Aorta (tissue), 5 donors: ENCODE measurements around the gene SOST. TPM values are rescaled to one million over a fixed set of nuclear protein-coding genes. Genes with fewer than 3 reads are reported as not detected.

Source experiments
- ATAC-seq: fragments of 200-7000 bp; cut with Tn5 transposase; one replicate; pipeline ENCODE4 v1.9.1; 2022; ENCODE audit warnings: moderate library complexity; ENCODE audit not compliant: low FRiP score
- DNase-seq, 2 donors: peaks; one replicate each; pipeline ENCODE4 v3.0.0-alpha.2; 2020
- H3K27ac ChIP-seq, 2 donors: one replicate each; pipeline ENCODE4 v1.5.1; 2013; ENCODE audit warnings: low read length in 2 of 2, mild to moderate bottlenecking in 2 of 2, moderate library complexity in 2 of 2, control low read depth in 1 of 2, inconsistent platforms in 1 of 2, low read depth in 1 of 2
- H3K27me3 ChIP-seq, 2 donors: one replicate each; pipeline ENCODE4 v1.6.1; 2013; ENCODE audit warnings: control low read depth in 1 of 2, low read length in 1 of 2, mild to moderate bottlenecking in 1 of 2, moderate library complexity in 1 of 2; ENCODE audit not compliant: insufficient read depth in 2 of 2, control insufficient read depth in 1 of 2
- H3K36me3 ChIP-seq, 2 donors: one replicate each; pipeline ENCODE4 v1.6.1; 2013; ENCODE audit warnings: control low read depth in 1 of 2, low read length in 1 of 2, mild to moderate bottlenecking in 1 of 2; ENCODE audit not compliant: insufficient read depth in 2 of 2, control insufficient read depth in 1 of 2
- H3K4me1 ChIP-seq, 2 donors: one replicate each; pipeline ENCODE4 v1.6.1; 2013; ENCODE audit warnings: low read length in 2 of 2, control low read depth in 1 of 2, mild to moderate bottlenecking in 1 of 2, moderate library complexity in 1 of 2; ENCODE audit not compliant: insufficient read depth in 2 of 2, control insufficient read depth in 1 of 2
- H3K4me3 ChIP-seq, 2 donors: one replicate each; pipeline ENCODE4 v1.5.1; 2013; ENCODE audit warnings: low read length in 2 of 2, control low read depth in 1 of 2, mild to moderate bottlenecking in 1 of 2
- H3K9me3 ChIP-seq: one replicate; pipeline ENCODE4 v1.6.1; 2013; ENCODE audit warnings: mild to moderate bottlenecking, low read length; ENCODE audit not compliant: control insufficient read depth
- WGBS, 2 donors: extraction: QIAGEN DNeasy Blood & Tissue Kit; methylation state at CpG; one replicate each; pipeline ENCODE4 v1.1.7; 2013; 5-methylcytosine and 5-hydroxymethylcytosine counted together
- intact Hi-C, 2 donors: fragments of 100-400 bp; cut with DNase I; formaldehyde crosslinking; loops; one replicate each; pipeline versions ENCODE4 v1.14.2 to v1.15.0; 2022
- polyA plus RNA-seq, 2 donors: library from polyadenylated mRNA; stranded (reverse); fragments of 200-250 nt; gene quantifications; one replicate each; pipeline ENCODE4 v1.2.3, GENCODE V29; 2013
- total RNA-seq, 2 donors: library from RNA; stranded (reverse); fragmentation: NEBNext Ultra II Directional; extraction: Animal tissue kit (Norgen Biotek cat#: 25700); gene quantifications; one replicate each; pipeline ENCODE4 v1.2.1, GENCODE V29; 2021
- donor health status: healthy with polysubstance abuse.
- donor health status: Bipolar disorder and iron deficiency.
- donor health status: DM: no; HTN: no; CAD: no.
- donor health status: DM: no; HTN: no; CAD: no.
- donor health status: DM: yes; HTN: yes; CAD: no.

Gene SOST
- total and polyA plus RNA-seq, 4 donors = 4.8 to 34.3 (median 19.9) TPM

GRCh38 chr17:43722269-43722619, 36.3 kb downstream of the SOST start:
- Histone ChIP-seq H3K27me3 (no peaks in the 10 kb centered on the region), H3K4me1 (peaks cover 0 to 3% of the 10 kb centered on the region in 2 donors), H3K36me3 (no peaks in the 10 kb centered on the region), H3K27ac (peak overlapping the region in 1 of 2 donors; percentile 1), H3K4me3 (no peak overlapping the region), H3K9me3 (no peaks in the 10 kb centered on the region)
- intact Hi-C loops = no loop called here
- no peak for ATAC-seq
- 98% methylated on average over 3 of the region's 3 CpGs for WGBS, 2 donors
- no peak for DNase-seq

DNA sequence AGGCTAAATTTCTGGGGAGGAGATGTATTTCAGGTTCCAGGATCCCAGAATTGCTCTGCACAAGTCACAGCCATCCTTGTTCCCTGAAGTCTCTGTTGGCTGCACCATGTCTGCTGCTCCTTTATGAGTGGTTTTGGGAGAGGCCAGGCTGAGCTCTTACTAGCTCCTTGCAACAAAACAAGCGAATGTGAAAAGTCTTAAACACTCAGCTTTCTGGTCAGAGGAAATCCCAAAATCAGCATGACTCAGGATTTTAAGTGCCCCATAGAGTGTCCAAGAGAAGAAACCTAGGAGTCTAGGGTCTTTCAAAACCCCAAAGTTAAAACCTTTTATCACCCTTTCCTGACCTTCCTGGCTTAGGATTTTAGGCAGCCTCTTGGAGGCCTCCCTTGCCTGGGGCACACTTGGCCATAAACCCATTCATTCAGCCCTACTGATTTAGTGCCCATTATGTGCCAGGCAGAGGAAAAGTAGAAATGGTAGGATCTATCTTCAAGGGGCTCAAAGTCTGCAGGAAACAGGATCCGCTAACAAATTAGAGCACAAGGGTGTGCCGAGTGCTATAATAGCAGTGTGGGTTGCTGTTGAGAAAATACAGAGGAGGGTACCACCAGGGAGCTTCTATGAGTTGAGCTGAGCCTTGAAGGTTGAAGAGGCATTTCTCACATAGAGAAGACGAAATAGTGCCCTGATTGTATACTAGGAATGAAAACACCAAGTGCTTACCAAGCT, 36.9 kb downstream of the SOST start:
- H3K36me3 ChIP-seq = no peaks in the 10 kb centered on the region
- no peaks in the 10 kb centered on the region for H3K9me3 ChIP-seq
- 83 to 86% methylated on average over 4 of the region's 4 CpGs for WGBS, 2 donors
- no peak for ATAC-seq
- H3K27ac ChIP-seq = peak overlapping the region in 1 of 2 donors; percentile 7
- no peaks in the 10 kb centered on the region for H3K27me3 ChIP-seq
- DNase-seq = no peak
- H3K4me3 ChIP-seq = no peak overlapping the region
- intact Hi-C loops = no loop called here
- H3K4me1 ChIP-seq = peaks cover 0 to 3% of the 10 kb centered on the region in 2 donors

- intact Hi-C loops = no loop called here
- peaks cover 0 to 3% of the 10 kb centered on the region in 2 donors for H3K4me1 ChIP-seq
- DNase-seq (peak; percentile 92 to 94), ATAC-seq (peak; percentile 93)
- WGBS, 2 donors = 1 to 3% methylated on average over 59 to 64 of the region's 64 CpGs
- no peaks in the 10 kb centered on the region for H3K27me3 ChIP-seq
- peak overlapping the region in 1 of 2 donors; percentile 3 for H3K4me3 ChIP-seq
- H3K36me3 ChIP-seq = no peaks in the 10 kb centered on the region
- H3K27ac ChIP-seq = peak overlapping the region; percentile 33 to 95
- no peaks in the 10 kb centered on the region for H3K9me3 ChIP-seq
Observed at GRCh38 chr17:43720311-43721060, 38.1 kb downstream of the SOST start.

GRCh38 chr17:43719578-43719977, 39.0 kb downstream of the SOST start:
- ATAC-seq (no peak), DNase-seq (no peak)
- Histone ChIP-seq H3K27ac (no peak overlapping the region), H3K27me3 (no peaks in the 10 kb centered on the region), H3K9me3 (no peaks in the 10 kb centered on the region), H3K36me3 (no peaks in the 10 kb centered on the region), H3K4me3 (no peak overlapping the region), H3K4me1 (peaks cover 0 to 3% of the 10 kb centered on the region in 2 donors)
- intact Hi-C loops = no loop called here
- 47 to 53% methylated on average over 3 of the region's 3 CpGs for WGBS, 2 donors

GRCh38 chr17:43718544-43718943, 40.0 kb downstream of the SOST start:
- Histone ChIP-seq H3K27me3 (no peaks in the 10 kb centered on the region), H3K4me3 (no peak overlapping the region), H3K9me3 (no peaks in the 10 kb centered on the region), H3K36me3 (no peaks in the 10 kb centered on the region), H3K4me1 (no peaks in the 10 kb centered on the region), H3K27ac (no peak overlapping the region)
- ATAC-seq = no peak
- 91 to 93% methylated on average over 5 of the region's 5 CpGs for WGBS, 2 donors
- DNase-seq = no peak
- intact Hi-C loops = no loop called here

DNA sequence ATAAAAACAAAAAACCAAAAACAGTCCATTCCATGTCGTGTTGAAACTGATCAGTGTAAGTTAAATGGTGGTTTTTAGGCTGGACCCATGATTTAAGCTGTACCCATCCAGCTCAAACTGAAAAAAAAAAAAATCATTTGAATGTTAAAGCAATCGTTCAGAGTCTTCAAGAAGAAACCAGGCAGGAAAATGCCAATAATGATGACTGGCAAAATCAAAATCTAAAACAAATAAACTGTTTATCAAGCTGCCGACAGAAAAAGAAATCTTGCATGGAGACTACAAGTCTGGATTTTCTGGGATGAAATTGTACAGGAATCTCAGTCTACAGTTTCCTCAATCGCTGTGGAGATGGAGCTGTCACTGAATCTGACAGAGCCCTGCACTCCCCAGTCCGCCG, 40.7 kb downstream of the SOST start:
- intact Hi-C loops = no loop called here
- no peak overlapping the region for H3K4me3 ChIP-seq
- DNase-seq = no peak
- no peak for ATAC-seq
- no peaks in the 10 kb centered on the region for H3K36me3 ChIP-seq
- H3K9me3 ChIP-seq = no peaks in the 10 kb centered on the region
- WGBS, 2 donors = 68 to 76% methylated on average over 6 of the region's 6 CpGs
- no peaks in the 10 kb centered on the region for H3K4me1 ChIP-seq
- H3K27me3 ChIP-seq = no peaks in the 10 kb centered on the region
- no peak overlapping the region for H3K27ac ChIP-seq

DNA sequence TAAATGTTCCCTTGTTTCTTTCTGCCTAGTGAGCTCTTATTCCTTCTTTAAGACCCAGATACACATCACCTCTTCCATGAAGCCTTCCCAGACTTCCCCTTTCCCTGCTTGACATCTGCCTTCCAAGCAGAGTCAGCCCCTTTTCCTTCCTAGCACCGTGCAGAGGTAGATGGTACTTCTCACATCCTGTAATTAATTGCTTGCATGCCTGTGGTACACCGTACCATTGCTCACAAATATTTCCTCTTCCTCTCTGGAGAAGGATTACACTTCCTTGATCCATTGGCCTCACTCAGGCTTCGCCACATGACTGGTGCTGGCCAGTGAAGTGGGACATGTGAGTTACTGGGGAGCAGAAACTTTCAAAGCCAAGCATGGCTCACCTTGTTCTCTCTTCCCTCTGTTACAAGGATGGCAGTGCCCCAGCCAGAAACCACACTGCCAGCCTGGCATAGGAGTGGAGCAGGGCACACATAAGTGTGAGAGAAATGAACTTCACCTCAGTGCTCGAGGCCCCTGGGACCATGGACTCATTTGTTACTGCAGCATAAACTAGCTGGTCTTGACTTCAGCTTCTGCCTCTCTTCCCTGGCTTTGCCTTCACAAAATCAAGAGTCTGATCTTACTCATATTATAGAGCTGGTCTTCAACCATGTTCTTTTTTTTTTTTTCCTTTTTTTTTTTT, 44.0 kb downstream of the SOST start:
- H3K36me3 ChIP-seq = no peaks in the 10 kb centered on the region
- ATAC-seq (no peak), DNase-seq (no peak)
- 81 to 85% methylated on average over 4 of the region's 4 CpGs for WGBS, 2 donors
- H3K4me3 ChIP-seq = no peak overlapping the region
- H3K4me1 ChIP-seq = no peaks in the 10 kb centered on the region
- intact Hi-C loops = no loop called here
- no peaks in the 10 kb centered on the region for H3K9me3 ChIP-seq
- peak overlapping the region in 1 of 2 donors; percentile 19 for H3K27ac ChIP-seq
- no peaks in the 10 kb centered on the region for H3K27me3 ChIP-seq

DNA sequence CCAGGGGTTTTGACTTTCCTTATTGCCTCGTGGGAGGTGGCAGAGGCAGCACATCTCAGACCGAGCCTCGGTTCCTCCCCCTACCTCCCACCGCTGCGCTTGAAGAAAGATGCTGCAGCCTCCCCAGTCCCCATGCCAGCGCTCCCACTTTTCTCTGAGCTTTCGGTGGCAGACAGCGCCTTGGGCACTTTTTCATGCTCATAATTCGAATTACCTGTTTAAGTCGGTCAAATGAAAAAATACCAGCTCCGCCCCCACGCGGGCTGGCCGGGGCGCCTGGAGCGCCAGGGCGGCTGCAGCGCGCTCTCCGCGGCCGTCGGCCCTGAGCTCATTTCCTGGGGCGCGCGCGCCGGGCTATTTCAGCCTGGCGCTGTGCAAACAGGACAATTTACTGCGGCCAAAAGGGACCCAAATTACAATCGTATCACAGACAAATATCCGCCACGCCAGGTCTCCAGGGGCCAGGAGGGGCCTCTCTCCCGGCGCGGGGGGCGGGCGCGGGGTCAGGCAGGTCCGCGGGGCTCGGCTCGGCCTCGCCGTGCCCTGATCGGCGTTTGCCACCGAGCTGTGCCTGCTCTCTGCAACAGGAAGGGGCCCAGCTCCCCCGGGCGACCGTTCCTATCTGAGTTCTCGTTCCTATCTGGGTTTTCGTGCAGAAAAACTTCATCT, 45.0 kb downstream of the SOST start:
- no peaks in the 10 kb centered on the region for H3K27me3 ChIP-seq
- DNase-seq (peak in 1 of 2 donors; percentile 83), ATAC-seq (peak; percentile 76)
- no peaks in the 10 kb centered on the region for H3K36me3 ChIP-seq
- H3K9me3 ChIP-seq = no peaks in the 10 kb centered on the region
- peak overlapping the region; percentile 14 to 21 for H3K4me3 ChIP-seq
- WGBS, 2 donors = 0% methylated on average over 53 of the region's 53 CpGs
- H3K27ac ChIP-seq = peak overlapping the region; percentile 28 to 44
- H3K4me1 ChIP-seq = no peaks in the 10 kb centered on the region
- intact Hi-C loops = no loop called here
